ENCODE data around the gene GAREM1. TPM values are rescaled to one million over a fixed set of nuclear protein-coding genes. Genes with fewer than 3 reads are reported as not detected.
"Not testable (repeated sequence)": the region's sequence is repeated elsewhere in the genome, so short reads cannot be mapped to it uniquely, and the experiment has no call there.

The GAREM1 gene
- total RNA-seq, 4 donors from 2014 or later, result 42.9 to 70.8 (median 52.6) TPM

DNA sequence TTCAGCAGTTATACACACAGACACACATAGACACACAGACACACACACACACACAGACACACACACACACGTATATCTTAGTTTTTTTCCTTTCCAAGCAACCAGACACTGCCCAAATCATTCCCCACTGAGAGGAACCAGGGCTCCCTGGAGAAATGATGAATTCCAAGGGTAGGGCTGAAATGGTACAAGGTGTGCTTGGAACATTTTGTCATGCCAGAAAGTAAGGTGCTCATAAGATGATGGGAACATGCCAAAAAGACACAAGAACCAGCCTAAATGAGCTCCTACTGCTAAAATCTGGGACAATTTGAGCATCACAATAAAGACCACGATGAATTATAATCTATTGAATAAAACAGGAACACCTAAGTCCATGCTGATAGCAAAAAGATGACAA lies 177.6 kb downstream of the GAREM1 start:
- H3K27me3 ChIP-seq, result no peaks in the 10 kb centered on the region
- peak overlapping the region; percentile 52 for H3K27ac ChIP-seq
- TF ChIP-seq POLR2A (IDR thresholded peaks at IDR 0.05) (no peak), POLR2AphosphoS5 (IDR thresholded peaks at IDR 0.05) (peak in 1 of 3 donors; percentile 57)
- no peak for DNase-seq (ENCODE audit: low spot score in 2 of 2)
- peaks cover 5% of the 10 kb centered on the region for H3K4me1 ChIP-seq
- no peak overlapping the region for H3K4me3 ChIP-seq
- H3K36me3 ChIP-seq, result no peaks in the 10 kb centered on the region
- H3K9me3 ChIP-seq, result no peaks in the 10 kb centered on the region
- WGBS, result 72% methylated on average over 2 of the region's 2 CpGs

GRCh38 chr18:32291623-32292022 lies 179.1 kb downstream of the GAREM1 start:
- not testable (repeated sequence) for DNase-seq (ENCODE audit: low spot score in 2 of 2); H3K9me3 ChIP-seq; H3K4me3 ChIP-seq; H3K4me1 ChIP-seq; H3K27ac ChIP-seq; H3K27me3 ChIP-seq
- 95% methylated on average over 3 of the region's 3 CpGs for WGBS
- H3K36me3 ChIP-seq, result peaks cover 14% of the 10 kb centered on the region

DNA sequence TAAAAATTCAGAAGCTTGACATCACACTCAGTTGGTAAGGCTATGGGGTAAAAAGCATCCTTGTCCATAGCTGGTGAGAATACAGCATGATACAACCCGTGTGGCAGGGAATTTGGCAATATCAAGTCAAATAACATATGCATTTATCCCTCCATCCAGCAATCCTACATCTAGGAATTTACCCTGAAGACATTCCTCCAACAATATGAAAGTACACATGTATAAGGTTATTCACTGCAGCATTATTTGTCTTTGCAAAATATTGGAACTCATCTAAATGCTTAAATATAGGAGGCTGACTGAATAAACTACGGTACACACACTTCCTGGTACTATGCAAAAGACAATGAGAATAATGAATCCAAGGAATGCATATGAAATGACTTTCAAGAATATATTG lies 179.9 kb downstream of the GAREM1 start:
- TF ChIP-seq POLR2AphosphoS5 (IDR thresholded peaks at IDR 0.05), result no peak
- no peak for TF ChIP-seq POLR2A (IDR thresholded peaks at IDR 0.05)
- no peak for TF ChIP-seq EP300 (IDR thresholded peaks at IDR 0.05)
- TF ChIP-seq, protein P1, sequence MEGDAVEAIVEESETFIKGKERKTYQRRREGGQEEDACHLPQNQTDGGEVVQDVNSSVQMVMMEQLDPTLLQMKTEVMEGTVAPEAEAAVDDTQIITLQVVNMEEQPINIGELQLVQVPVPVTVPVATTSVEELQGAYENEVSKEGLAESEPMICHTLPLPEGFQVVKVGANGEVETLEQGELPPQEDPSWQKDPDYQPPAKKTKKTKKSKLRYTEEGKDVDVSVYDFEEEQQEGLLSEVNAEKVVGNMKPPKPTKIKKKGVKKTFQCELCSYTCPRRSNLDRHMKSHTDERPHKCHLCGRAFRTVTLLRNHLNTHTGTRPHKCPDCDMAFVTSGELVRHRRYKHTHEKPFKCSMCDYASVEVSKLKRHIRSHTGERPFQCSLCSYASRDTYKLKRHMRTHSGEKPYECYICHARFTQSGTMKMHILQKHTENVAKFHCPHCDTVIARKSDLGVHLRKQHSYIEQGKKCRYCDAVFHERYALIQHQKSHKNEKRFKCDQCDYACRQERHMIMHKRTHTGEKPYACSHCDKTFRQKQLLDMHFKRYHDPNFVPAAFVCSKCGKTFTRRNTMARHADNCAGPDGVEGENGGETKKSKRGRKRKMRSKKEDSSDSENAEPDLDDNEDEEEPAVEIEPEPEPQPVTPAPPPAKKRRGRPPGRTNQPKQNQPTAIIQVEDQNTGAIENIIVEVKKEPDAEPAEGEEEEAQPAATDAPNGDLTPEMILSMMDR (IDR thresholded peaks at IDR 0.05), result no peak
- Histone ChIP-seq H3K27ac (no peak overlapping the region), H3K27me3 (no peaks in the 10 kb centered on the region), H3K9me3 (no peaks in the 10 kb centered on the region), H3K36me3 (peaks cover 20% of the 10 kb centered on the region), H3K4me1 (no peaks in the 10 kb centered on the region), H3K4me3 (no peak overlapping the region)
- WGBS, result 60% methylated on average over 2 of the region's 2 CpGs
- DNase-seq (ENCODE audit: low spot score in 2 of 2), result no peak

DNA sequence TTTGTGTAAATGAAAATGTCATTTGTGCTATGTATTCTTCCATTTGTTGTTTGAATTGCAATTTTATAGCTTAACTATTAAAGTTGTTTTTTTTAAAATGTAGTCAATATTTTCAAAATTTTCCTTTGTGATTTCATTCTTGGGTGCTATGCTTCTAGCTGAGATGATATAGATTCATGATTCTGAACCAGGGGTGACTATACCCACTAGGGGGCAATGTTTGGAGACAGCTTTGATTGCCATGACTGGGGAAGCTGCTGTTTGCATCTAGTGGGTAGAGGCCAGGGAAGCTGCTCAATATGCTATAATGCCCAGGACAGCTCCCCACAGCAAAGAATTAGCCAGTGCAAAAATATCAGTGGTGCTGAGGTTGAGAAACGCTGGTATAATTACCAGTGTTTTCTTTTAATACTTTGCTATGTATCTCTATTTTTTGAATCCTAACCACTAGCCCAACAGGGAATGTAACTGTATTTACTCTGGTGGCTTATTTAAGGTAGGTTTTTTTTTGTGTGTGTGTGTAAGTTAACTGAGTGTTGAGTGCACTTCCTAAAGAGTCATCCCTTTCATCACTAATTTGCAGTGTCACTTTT lies 181.1 kb downstream of the GAREM1 start:
- Histone ChIP-seq H3K4me1 (no peaks in the 10 kb centered on the region), H3K27me3 (no peaks in the 10 kb centered on the region), H3K27ac (no peak overlapping the region), H3K36me3 (peaks cover 25% of the 10 kb centered on the region), H3K4me3 (no peak overlapping the region), H3K9me3 (no peaks in the 10 kb centered on the region)
- no peak for DNase-seq (ENCODE audit: low spot score in 2 of 2)
- WGBS, result 37% methylated on average over 1 of the region's 1 CpG
- no peak for TF ChIP-seq EP300 (IDR thresholded peaks at IDR 0.05)
- TF ChIP-seq, protein P1 (IDR thresholded peaks at IDR 0.05), result peak; percentile 40 to 56
- TF ChIP-seq POLR2A (IDR thresholded peaks at IDR 0.05), result no peak
- no peak for TF ChIP-seq POLR2AphosphoS5 (IDR thresholded peaks at IDR 0.05)

DNA sequence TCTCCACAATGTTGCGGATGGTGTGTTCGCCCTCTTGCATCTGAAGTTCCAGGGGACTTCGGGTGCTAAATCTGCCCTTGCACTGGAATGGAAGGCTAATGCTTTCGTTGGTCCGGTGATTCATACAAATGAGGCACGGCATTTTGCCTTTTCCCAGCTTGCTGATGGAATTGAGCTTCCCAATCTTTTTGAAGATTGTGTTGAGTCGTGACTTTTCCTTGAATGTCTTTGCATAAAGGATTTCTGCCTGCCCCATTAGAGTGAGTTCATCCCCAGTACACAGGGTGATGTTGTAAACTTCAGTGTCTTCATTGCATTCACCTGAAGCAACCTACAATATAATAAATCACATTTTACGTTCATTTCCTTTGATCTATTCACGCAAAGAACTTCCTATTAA lies 182.8 kb downstream of the GAREM1 start:
- no peak for DNase-seq (ENCODE audit: low spot score in 2 of 2)
- no peak overlapping the region for H3K4me3 ChIP-seq

DNA sequence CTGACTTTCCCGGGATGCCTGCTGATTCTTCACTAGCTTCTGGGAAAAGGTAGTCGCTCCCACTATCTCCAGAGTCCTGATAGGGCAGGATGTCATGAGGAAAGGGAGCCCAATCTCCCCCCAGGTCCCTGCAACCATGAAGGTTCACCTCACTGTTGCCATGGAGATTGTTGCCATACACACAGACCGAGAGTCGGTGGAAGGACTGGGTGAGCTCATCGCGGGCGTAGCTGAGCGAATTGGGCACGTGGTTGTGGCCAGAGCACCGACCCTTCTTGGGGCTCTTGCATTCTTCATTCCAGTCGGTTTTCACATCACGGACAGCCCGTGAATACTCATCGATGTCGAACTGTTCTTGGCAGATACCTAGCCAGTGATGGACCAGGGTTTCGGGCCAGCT lies 183.4 kb downstream of the GAREM1 start:
- WGBS, result 98% methylated on average over 16 of the region's 16 CpGs
- Histone ChIP-seq H3K4me1 (no peaks in the 10 kb centered on the region), H3K36me3 (peaks cover 25% of the 10 kb centered on the region), H3K4me3 (no peak overlapping the region), H3K27me3 (no peaks in the 10 kb centered on the region), H3K27ac (no peak overlapping the region), H3K9me3 (no peaks in the 10 kb centered on the region)
- DNase-seq (ENCODE audit: low spot score in 2 of 2), result no peak
- TF ChIP-seq POLR2AphosphoS5 (IDR thresholded peaks at IDR 0.05) (no peak), EP300 (IDR thresholded peaks at IDR 0.05) (no peak)
- TF ChIP-seq, protein P1 (IDR thresholded peaks at IDR 0.05), result no peak

More for the DNA sequence above, 182.8 kb downstream of the GAREM1 start:
- no peak for TF ChIP-seq POLR2A (IDR thresholded peaks at IDR 0.05)
- TF ChIP-seq, protein P1 (IDR thresholded peaks at IDR 0.05), result no peak
- no peak for TF ChIP-seq POLR2AphosphoS5 (IDR thresholded peaks at IDR 0.05)
- no peak for TF ChIP-seq EP300 (IDR thresholded peaks at IDR 0.05)
- Histone ChIP-seq H3K27ac (no peak overlapping the region), H3K36me3 (peaks cover 25% of the 10 kb centered on the region), H3K27me3 (no peaks in the 10 kb centered on the region), H3K4me1 (no peaks in the 10 kb centered on the region), H3K9me3 (no peaks in the 10 kb centered on the region)
- WGBS, result 96% methylated on average over 9 of the region's 9 CpGs
